GM12878 (cell line): ENCODE results near the gene SORT1. TPM values are rescaled to one million over a fixed set of nuclear protein-coding genes. Genes with fewer than 3 reads are reported as not detected.

Experiments
- ATAC-seq: fragments of 200-7000 bp; cut with Tn5 transposase; 3 replicates; pipeline ENCODE4 v1.9.1; 2020; ENCODE audit warnings: mild to moderate bottlenecking, moderate library complexity
- BruUV-seq: library from RNA; stranded (reverse); fragments of 400-500 nt; replicated peaks from 2 replicates; lab custom pipeline; 2021; lab: Mats Ljungman, UMichigan
- CTCF ChIA-PET: fragments of 300-600 bp; sonication (Branson Sonifier 250); formaldehyde crosslinking; extraction: SDS; loops from one replicate; lab custom pipeline; 2021; ENCODE audit warnings: inconsistent platforms; lab: Yijun Ruan, JAX
- POLR2A ChIA-PET: fragments of 350-600 bp; formaldehyde crosslinking; extraction: SDS; loops from one replicate; lab custom pipeline; 2021; ENCODE audit warnings: inconsistent platforms; lab: Charles Lee
- RAD21 ChIA-PET: fragments of 300-600 bp; sonication (Branson Sonifier 250); formaldehyde crosslinking; loops from one replicate; lab custom pipeline; 2023; ENCODE audit warnings: antibody characterized with exemption; ENCODE audit not compliant: unreplicated experiment; lab: Charles Lee
- SMC1A ChIA-PET: fragments of 300-600 bp; sonication (Branson Sonifier 250); formaldehyde crosslinking; loops from one replicate; lab custom pipeline; 2023; ENCODE audit not compliant: unreplicated experiment, uncharacterized antibody; lab: Charles Lee
- DNase-seq: peaks from one replicate; pipeline ENCODE4 v3.0.0-alpha.2; 2011; ENCODE audit warnings: low read depth, low spot score
- FAIRE-seq: peaks from 3 replicates; lab custom pipeline; 2011; peaks lifted over from hg19 to GRCh38; lab: Jason Lieb, UNC
- H2AFZ ChIP-seq: 2 replicates; pipeline ENCODE4 v1.6.0; 2011; ENCODE audit warnings: low read depth, low read length, control low read depth; ENCODE audit not compliant: control insufficient read depth
- H3K27ac ChIP-seq: 2 replicates; pipeline ENCODE4 v1.5.1; 2011; ENCODE audit warnings: control low read depth; ENCODE audit not compliant: control insufficient read depth, insufficient read depth
- H3K27me3 ChIP-seq, 2 experiments: replicated peaks in 1 of 2; 2 replicates each; pipeline versions ENCODE4 v1.6.0 to v1.6.1; 2011; ENCODE audit warnings: low read length in 1 of 2; ENCODE audit not compliant: control insufficient read depth in 2 of 2, insufficient read depth in 2 of 2
- H3K36me3 ChIP-seq, 2 experiments: 2 replicates each; pipeline ENCODE4 v1.5.1; 2011; ENCODE audit warnings: low read length in 1 of 2; ENCODE audit not compliant: control insufficient read depth in 2 of 2, insufficient read depth in 2 of 2
- H3K4me1 ChIP-seq: 2 replicates; pipeline ENCODE4 v1.6.1; 2011; ENCODE audit warnings: mild to moderate bottlenecking, low read length, moderate library complexity, mixed read lengths; ENCODE audit not compliant: control insufficient read depth, insufficient read depth
- H3K4me2 ChIP-seq: 2 replicates; pipeline ENCODE4 v1.6.0; 2011; ENCODE audit warnings: control low read depth; ENCODE audit not compliant: control insufficient read depth, insufficient read depth
- H3K4me3 ChIP-seq: fragments of 200-600 bp; sonication (generic); 2 replicates; pipeline ENCODE4 v1.5.1; 2016
- H3K79me2 ChIP-seq: 2 replicates; pipeline ENCODE4 v1.6.0; 2011; ENCODE audit warnings: low read length; ENCODE audit not compliant: control insufficient read depth, insufficient read depth
- H3K9ac ChIP-seq: 2 replicates; pipeline ENCODE4 v1.8.0; 2011; ENCODE audit warnings: low read length, control low read depth, mixed read lengths; ENCODE audit not compliant: control insufficient read depth, insufficient read depth
- H3K9me3 ChIP-seq: replicated peaks from 3 replicates; pipeline ENCODE4 v1.5.1; 2011; ENCODE audit warnings: mild to moderate bottlenecking, low read length; ENCODE audit not compliant: control insufficient read depth, insufficient read depth
- H4K20me1 ChIP-seq: 2 replicates; pipeline ENCODE4 v1.6.0; 2011; ENCODE audit not compliant: control insufficient read depth, insufficient read depth
- ELK1 ChIP-seq: IDR thresholded peaks from 2 replicates; pipeline ENCODE4 v1.6.1; 2012; ENCODE audit warnings: low read depth, low read length, improper control_type of control experiment
- JUND ChIP-seq: IDR thresholded peaks from 2 replicates; pipeline ENCODE4 v1.6.1; 2012; ENCODE audit warnings: low read depth, mild to moderate bottlenecking, low read length, improper control_type of control experiment, moderate library complexity
- RBBP5 ChIP-seq: fragments of 200-600 bp; sonication (generic); conservative IDR thresholded peaks from 2 replicates; pipeline ENCODE4 v1.6.1; 2016
- SMC3 ChIP-seq: IDR thresholded peaks from 2 replicates; pipeline ENCODE4 v1.6.1; 2011; ENCODE audit warnings: low read length, improper control_type of control experiment, borderline replicate concordance
- WGBS: methylation state at CpG from one replicate; pipeline ENCODE4 v1.1.6; 2016; ENCODE audit warnings: low lambda C conversion rate; ENCODE audit not compliant: insufficient replicate concordance, insufficient coverage; ENCODE audit errors: missing lambda C conversion rate; 5-methylcytosine and 5-hydroxymethylcytosine counted together
- in situ Hi-C: fragments of 300-500 bp; cut with MboI; formaldehyde crosslinking; loops from 9 replicates; pipeline ENCODE4 v1.14.3; 2018; ENCODE audit warnings: mixed read lengths
- intact Hi-C: fragments of 100-400 bp; cut with micrococcal nuclease; formaldehyde crosslinking; loops from one replicate; pipeline ENCODE4 v1.14.2; 2022; ENCODE audit not compliant: unreplicated experiment
- polyA plus RNA-seq, 11 experiments: library from polyadenylated mRNA; depleted of rRNA in 4 of 11; unstranded in 6 of 11; stranded (reverse) in 5 of 11; fragments of >200 nt; fragmentation: Nextera tagmentation in 4 of 11; fragmentation: Illumina TruSeq in 1 of 11; extraction: Ambion mirVana in 4 of 11; extraction: Trizol in 1 of 11; gene quantifications; 1 replicate in 1 of 11; 2 replicates in 10 of 11; pipeline versions ENCODE4 v1.2.1 to v1.2.3, GENCODE V29; 2011 to 2016; ENCODE audit warnings: inconsistent platforms in 2 of 11, missing spikeins in 2 of 11, low read depth in 1 of 11
- total RNA-seq, 4 experiments: library from RNA; depleted of rRNA in 3 of 4; stranded (reverse); fragments of >200 nt in 3 of 4; fragmentation: Illumina TruSeq in 1 of 4; extraction: Trizol in 1 of 4; gene quantifications; 2 replicates each; pipeline versions ENCODE4 v1.2.1 to v1.2.3, GENCODE V29; 2013 to 2021

SORT1 gene
- total and polyA plus RNA-seq, 10 of the 15 experiments (the other 5 are each of a cell fraction or from before 2014, with no cell fraction given), result 0.06 to 1.9 (median 0.33) TPM; not detected in 1

- Histone ChIP-seq H3K4me3 (no peak overlapping the region), H3K27me3 (no peaks in the 10 kb centered on the region), H3K36me3 (no peaks in the 10 kb centered on the region), H3K9ac (no peak overlapping the region), H4K20me1 (no peaks in the 10 kb centered on the region), H2AFZ (no peak overlapping the region), H3K27ac (no peak overlapping the region), H3K4me1 (peaks cover 3% of the 10 kb centered on the region), H3K79me2 (no peaks in the 10 kb centered on the region), H3K4me2 (no peak overlapping the region), H3K9me3 (no peaks in the 10 kb centered on the region)
- ChIA-PET POLR2A (no interaction called here), RAD21 (interaction anchor here (3.0 to 3.3 kb wide), 2 partner anchors 118 to 252 kb away, joined by 13 to 21 read pairs; partner anchors contain the start of gene SORT1), CTCF (interaction anchor here (1.0 to 2.9 kb wide), 2 partner anchors 118 to 251 kb away, joined by 4 to 28 read pairs; no protein-coding TSS in a partner anchor), SMC1A (interaction anchor here (3.1 kb wide), 1 partner anchor 118 kb away, joined by 19 read pairs; the partner anchor contains the start of gene SORT1)
- TF ChIP-seq SMC3 (no peak), RBBP5 (no peak)
- in situ Hi-C loops (no loop called here), intact Hi-C loops (no loop called here)
- 93% methylated on average over 11 of the region's 12 CpGs for WGBS
- FAIRE-seq (no peak), ATAC-seq (no peak), DNase-seq (no peak)
- no TSS peak for BruUV-seq
Measured at GRCh38 chr1:109280862-109281261, 116.9 kb downstream of the SORT1 start.

- ChIA-PET POLR2A (no interaction called here), SMC1A (interaction anchor here (1.4 to 5.1 kb wide), 3 partner anchors 73 to 253 kb away, joined by 3 to 113 read pairs (median 4); partner anchors contain the start of gene SORT1), RAD21 (interaction anchor here (2.0 to 5.1 kb wide), 4 partner anchors 13 to 253 kb away, joined by 6 to 87 read pairs (median 18); partner anchors contain the start of gene SORT1), CTCF (interaction anchor here (1.1 to 5.3 kb wide), 9 partner anchors 15 to 250 kb away, joined by 3 to 241 read pairs (median 4); partner anchors contain the start of genes CYB561D1 and SORT1)
- in situ Hi-C loops, result no loop called here
- DNase-seq, result no peak
- no TSS peak for BruUV-seq
- Histone ChIP-seq H3K4me3 (no peak overlapping the region), H3K9ac (no peak overlapping the region), H3K27ac (no peak overlapping the region), H3K79me2 (no peaks in the 10 kb centered on the region), H3K27me3 (no peaks in the 10 kb centered on the region), H3K36me3 (no peaks in the 10 kb centered on the region), H3K9me3 (no peaks in the 10 kb centered on the region), H4K20me1 (no peaks in the 10 kb centered on the region), H2AFZ (no peak overlapping the region), H3K4me2 (no peak overlapping the region), H3K4me1 (peaks cover 3% of the 10 kb centered on the region)
- TF ChIP-seq ELK1 (no peak), JUND (no peak)
- no peak for FAIRE-seq
- WGBS, result 88% methylated on average over 5 of the region's 5 CpGs
- intact Hi-C loops, result no loop called here
- no peak for ATAC-seq
Measured at GRCh38 chr1:109279615-109280278, 118.0 kb downstream of the SORT1 start.
